Gastrocnemius medialis (tissue), 4 donors: ENCODE results near the gene GLB1L. TPM values are rescaled to one million over a fixed set of nuclear protein-coding genes. Genes with fewer than 3 reads are reported as not detected.

Experiments
- ATAC-seq, 2 donors: fragments of 150-250 bp; one replicate each; pipeline ENCODE4 v1.9.1; 2016
- DNase-seq, 2 donors: peaks; one replicate each; pipeline ENCODE4 v3.0.0-alpha.2; 2019
- H3K27ac ChIP-seq, 4 donors: fragments of 200-600 bp; sonication (generic); 1 replicate in 1 of 4; 2 replicates in 3 of 4; pipeline ENCODE4 v1.5.1; 2016 to 2018; ENCODE audit warnings: mild to moderate bottlenecking in 2 of 4, moderate library complexity in 1 of 4
- H3K27me3 ChIP-seq, 3 donors: fragments of 200-600 bp; sonication (generic) in 2 of 3; 1 replicate in 1 of 3; 2 replicates in 2 of 3; pipeline versions ENCODE4 v1.5.1 to v1.6.0; 2016 to 2019; ENCODE audit warnings: mild to moderate bottlenecking in 1 of 3, moderate library complexity in 1 of 3
- H3K36me3 ChIP-seq, 2 donors: fragments of 200-600 bp; sonication (generic) in 1 of 2; one replicate each; pipeline ENCODE4 v1.5.1; 2017 to 2018
- H3K4me1 ChIP-seq, 2 donors: fragments of 200-600 bp; sonication (generic) in 1 of 2; one replicate each; pipeline ENCODE4 v1.5.1; 2016 to 2017; ENCODE audit warnings: mild to moderate bottlenecking in 2 of 2
- H3K4me3 ChIP-seq, 4 donors: fragments of 200-600 bp; sonication (generic) in 3 of 4; 1 replicate in 1 of 4; 2 replicates in 3 of 4; pipeline ENCODE4 v1.5.1; 2016 to 2019; ENCODE audit warnings: mild to moderate bottlenecking in 2 of 4
- H3K9me3 ChIP-seq, 3 donors: fragments of 200-600 bp; sonication (generic) in 2 of 3; 1 replicate in 1 of 3; 2 replicates in 2 of 3; pipeline ENCODE4 v1.5.1; 2016 to 2019
- POLR2A ChIP-seq, 2 donors: fragments of 450-650 bp; IDR thresholded peaks; one replicate each; pipeline ENCODE4 v1.6.1; 2017; ENCODE audit warnings: antibody characterized with exemption in 2 of 2, mild to moderate bottlenecking in 2 of 2, moderate library complexity in 2 of 2
- in situ Hi-C, 4 donors: fragments of 200-750 bp; cut with MboI; loops; one replicate each; pipeline versions ENCODE4 v1.15.0 to v1.8.0; 2017; ENCODE audit warnings: low sequenced_read_pairs in 4 of 4
- intact Hi-C: fragments of 100-400 bp; cut with DNase I; formaldehyde crosslinking; loops from one replicate; pipeline ENCODE4 v1.15.1; 2023; ENCODE audit warnings: low total_unique reads
- total RNA-seq, 4 donors: library from RNA; depleted of rRNA; stranded (reverse); fragments of >200 nt; gene quantifications; one replicate each; pipeline versions ENCODE4 v1.1.0 to v1.2.3, GENCODE V29; 2016
- TF ChIP-seq, protein P1 (sequence below), 5 experiments: fragments of 450-650 bp in 3 of 5; fragments of 200-600 bp in 2 of 5; sonication (generic) in 2 of 5; IDR thresholded peaks in 4 of 5; conservative IDR thresholded peaks in 1 of 5; 1 replicate in 4 of 5; 2 replicates in 1 of 5; pipeline ENCODE4 v1.5.1; 2016 to 2019; ENCODE audit warnings: antibody characterized with exemption in 5 of 5, mild to moderate bottlenecking in 3 of 5, moderate library complexity in 3 of 5

GLB1L gene
- total RNA-seq, 4 donors from 2014 or later, result 1.0 to 3.6 (median 1.3) TPM

DNA sequence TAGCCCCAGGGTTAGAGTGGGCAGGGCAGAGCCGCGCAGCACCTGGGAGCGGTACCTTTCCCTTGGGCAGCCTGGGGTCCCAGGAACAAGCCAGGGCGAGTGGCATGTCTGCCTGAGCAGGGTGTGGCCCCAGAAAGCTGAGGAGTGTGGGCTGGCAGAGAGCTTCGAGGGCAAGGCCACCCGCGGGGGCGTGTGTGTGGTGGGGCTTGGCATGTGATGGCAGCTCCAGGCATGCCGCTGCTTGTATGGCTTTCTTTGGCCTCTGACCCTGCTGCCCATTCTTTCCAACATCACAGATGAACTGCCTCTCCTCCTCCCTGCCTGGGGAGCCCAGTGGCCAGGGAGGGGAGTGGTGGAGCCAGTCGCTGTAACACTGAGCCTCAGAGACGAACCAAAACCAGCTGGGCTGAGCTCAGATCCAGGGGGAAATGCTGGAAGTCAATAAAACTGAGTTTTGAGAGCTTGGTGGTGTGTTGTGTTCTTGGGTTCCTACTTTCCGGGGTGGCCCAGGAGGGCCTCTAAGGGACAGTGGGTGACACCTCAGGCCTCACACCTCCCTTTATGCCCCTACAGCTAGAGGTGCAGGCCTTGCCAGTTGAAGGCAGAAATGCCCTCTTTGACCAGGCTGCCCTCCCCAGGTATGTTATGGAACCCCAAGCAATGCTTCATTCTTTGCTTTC, 41.3 kb upstream of the GLB1L start:
- H3K9me3 ChIP-seq, result no peaks in the 10 kb centered on the region
- in situ Hi-C loops, result loop anchor here in 2 of 4 donors (25.0 kb wide), 2 partner anchors 124 to 251 kb away; partner anchors contain the start of genes CHPF (in 1 of the 2), NHEJ1 (in 1 of the 2), SLC23A3 (in 1 of the 2) and TMEM198 (in 1 of the 2)
- TF ChIP-seq, protein P1, sequence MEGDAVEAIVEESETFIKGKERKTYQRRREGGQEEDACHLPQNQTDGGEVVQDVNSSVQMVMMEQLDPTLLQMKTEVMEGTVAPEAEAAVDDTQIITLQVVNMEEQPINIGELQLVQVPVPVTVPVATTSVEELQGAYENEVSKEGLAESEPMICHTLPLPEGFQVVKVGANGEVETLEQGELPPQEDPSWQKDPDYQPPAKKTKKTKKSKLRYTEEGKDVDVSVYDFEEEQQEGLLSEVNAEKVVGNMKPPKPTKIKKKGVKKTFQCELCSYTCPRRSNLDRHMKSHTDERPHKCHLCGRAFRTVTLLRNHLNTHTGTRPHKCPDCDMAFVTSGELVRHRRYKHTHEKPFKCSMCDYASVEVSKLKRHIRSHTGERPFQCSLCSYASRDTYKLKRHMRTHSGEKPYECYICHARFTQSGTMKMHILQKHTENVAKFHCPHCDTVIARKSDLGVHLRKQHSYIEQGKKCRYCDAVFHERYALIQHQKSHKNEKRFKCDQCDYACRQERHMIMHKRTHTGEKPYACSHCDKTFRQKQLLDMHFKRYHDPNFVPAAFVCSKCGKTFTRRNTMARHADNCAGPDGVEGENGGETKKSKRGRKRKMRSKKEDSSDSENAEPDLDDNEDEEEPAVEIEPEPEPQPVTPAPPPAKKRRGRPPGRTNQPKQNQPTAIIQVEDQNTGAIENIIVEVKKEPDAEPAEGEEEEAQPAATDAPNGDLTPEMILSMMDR (IDR thresholded peaks at IDR 0.05 in 4 of 5, conservative IDR thresholded peaks at IDR 0.05 in 1 of 5), result no peak
- TF ChIP-seq POLR2A (IDR thresholded peaks at IDR 0.05), result no peak
- H3K36me3 ChIP-seq, result peaks cover 3 to 38% of the 10 kb centered on the region in 2 donors
- no peaks in the 10 kb centered on the region for H3K4me1 ChIP-seq
- no peak for DNase-seq
- peak overlapping the region in 2 of 4 donors; percentile 33 to 45 for H3K27ac ChIP-seq
- intact Hi-C loops, result no loop called here
- H3K27me3 ChIP-seq, result no peaks in the 10 kb centered on the region
- H3K4me3 ChIP-seq, result no peak overlapping the region
- no peak for ATAC-seq

DNA sequence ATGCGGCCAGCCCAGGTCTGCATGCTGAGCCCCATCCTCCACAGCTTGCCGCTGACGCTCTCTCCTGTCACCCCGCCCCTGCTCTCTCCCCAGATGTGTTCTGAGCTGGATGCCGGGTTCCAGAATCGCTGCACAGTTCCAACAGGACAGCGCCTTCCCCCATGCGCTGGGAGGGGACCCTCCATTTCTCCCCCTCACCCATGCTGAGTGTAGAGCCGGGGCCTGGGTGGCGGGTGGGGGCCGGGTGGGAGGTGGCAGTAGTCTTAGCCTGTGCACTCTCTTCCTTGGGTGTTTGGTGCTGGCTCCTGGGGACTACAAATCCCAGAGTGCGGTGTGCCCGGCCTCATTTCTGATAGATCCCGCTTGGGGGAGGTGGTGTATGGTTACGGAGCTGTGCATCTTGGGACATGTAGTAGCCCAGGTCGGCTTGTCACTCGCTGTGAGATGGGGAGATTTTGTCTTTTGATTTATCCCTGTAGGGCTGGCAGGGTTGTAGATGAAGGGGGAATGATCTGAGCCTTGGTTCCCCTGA, 40.7 kb upstream of the GLB1L start:
- peak; percentile 50 to 74 for ATAC-seq
- DNase-seq, result peak; percentile 35 to 52
- Histone ChIP-seq H3K36me3 (peaks cover 3 to 42% of the 10 kb centered on the region in 2 donors), H3K27me3 (no peaks in the 10 kb centered on the region), H3K4me3 (no peak overlapping the region), H3K27ac (peak overlapping the region in 3 of 4 donors; percentile 15 to 45 (median 33)), H3K9me3 (no peaks in the 10 kb centered on the region), H3K4me1 (no peaks in the 10 kb centered on the region)
- TF ChIP-seq POLR2A (IDR thresholded peaks at IDR 0.05), result no peak
- TF ChIP-seq, protein P1 (IDR thresholded peaks at IDR 0.05 in 4 of 5, conservative IDR thresholded peaks at IDR 0.05 in 1 of 5), result no peak
- intact Hi-C loops, result no loop called here
- in situ Hi-C loops, result loop anchor here in 2 of 4 donors (25.0 kb wide), 2 partner anchors 124 to 251 kb away; partner anchors contain the start of genes CHPF (in 1 of the 2), NHEJ1 (in 1 of the 2), SLC23A3 (in 1 of the 2) and TMEM198 (in 1 of the 2)

DNA sequence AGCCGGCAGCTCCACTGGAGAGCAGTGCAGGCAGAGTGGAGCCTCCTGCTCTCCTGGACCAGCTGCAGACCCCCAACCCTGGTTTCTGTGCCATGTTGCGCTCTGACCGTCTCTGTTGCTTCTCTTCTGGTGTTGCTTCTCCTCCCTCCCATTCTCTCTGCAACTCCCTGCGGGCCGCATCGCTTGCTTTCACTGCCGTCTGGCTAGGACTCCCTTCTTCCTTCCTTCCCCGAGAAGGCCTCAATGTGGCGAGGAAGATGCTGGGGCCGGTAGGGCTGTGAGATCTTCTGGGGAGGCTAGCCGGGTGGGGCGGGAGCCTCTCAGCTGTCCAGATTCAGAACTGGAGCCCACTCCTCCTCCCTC, 40.1 kb upstream of the GLB1L start:
- in situ Hi-C loops, result loop anchor here in 2 of 4 donors (25.0 kb wide), 2 partner anchors 123 to 252 kb away; partner anchors contain the start of genes CHPF (in 1 of the 2), NHEJ1 (in 1 of the 2), SLC23A3 (in 1 of the 2) and TMEM198 (in 1 of the 2)
- no peaks in the 10 kb centered on the region for H3K27me3 ChIP-seq
- H3K9me3 ChIP-seq, result no peaks in the 10 kb centered on the region
- TF ChIP-seq, protein P1 (IDR thresholded peaks at IDR 0.05 in 4 of 5, conservative IDR thresholded peaks at IDR 0.05 in 1 of 5), result no peak
- TF ChIP-seq POLR2A (IDR thresholded peaks at IDR 0.05), result no peak
- peak overlapping the region in 1 of 4 donors; percentile 29 for H3K27ac ChIP-seq
- intact Hi-C loops, result no loop called here
- no peak overlapping the region for H3K4me3 ChIP-seq
- peaks cover under 1 to 1% of the 10 kb centered on the region in 2 donors for H3K4me1 ChIP-seq
- H3K36me3 ChIP-seq, result peaks cover 3 to 48% of the 10 kb centered on the region in 2 donors
- ATAC-seq, result no peak
- DNase-seq, result no peak

DNA sequence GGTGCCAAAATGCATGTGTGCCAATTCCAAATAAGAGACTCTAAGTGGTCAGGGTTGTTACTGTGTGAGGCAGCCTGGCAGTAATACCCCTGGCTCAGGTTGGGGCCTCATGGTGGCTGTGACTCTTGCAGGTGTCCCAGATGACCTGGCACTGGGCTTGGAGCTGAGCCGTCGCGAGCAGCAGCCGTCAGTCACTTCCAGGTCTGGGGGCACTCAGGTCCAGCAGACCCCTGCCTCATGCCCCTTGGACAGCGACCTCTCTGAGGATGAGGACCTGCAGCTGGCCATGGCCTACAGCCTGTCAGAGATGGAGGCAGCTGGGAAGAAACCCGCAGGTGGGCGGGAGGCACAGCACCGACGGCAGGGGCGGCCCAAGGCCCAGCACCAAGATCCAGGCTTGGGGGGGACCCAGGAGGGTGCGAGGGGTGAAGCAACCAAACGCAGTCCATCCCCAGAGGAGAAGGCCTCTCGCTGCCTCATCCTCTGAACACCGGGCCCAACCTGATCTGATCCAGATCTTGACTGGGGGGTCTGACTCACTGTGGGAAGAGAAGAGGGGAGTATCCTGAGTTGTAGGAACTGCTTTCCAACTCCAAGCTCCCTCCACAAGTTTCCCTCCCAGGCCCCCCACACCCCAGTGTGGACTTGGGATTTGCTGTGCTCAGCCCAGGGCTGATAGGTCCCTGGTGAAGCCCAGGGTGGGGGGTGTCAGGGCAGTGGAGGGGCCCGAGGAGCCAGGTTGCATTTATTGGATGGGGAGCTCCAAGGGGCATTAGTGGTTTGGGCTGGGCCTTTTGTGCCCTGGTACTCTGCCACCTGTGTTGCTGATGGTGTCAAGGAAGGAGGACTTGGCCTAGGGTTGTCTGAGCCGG, 39.5 kb upstream of the GLB1L start:
- H3K4me1 ChIP-seq, result peaks cover 7% of the 10 kb centered on the region in 2 donors
- no peaks in the 10 kb centered on the region for H3K9me3 ChIP-seq
- intact Hi-C loops, result no loop called here
- no peak for ATAC-seq
- in situ Hi-C loops, result loop anchor here in 2 of 4 donors (25.0 kb wide), 2 partner anchors 122 to 253 kb away; partner anchors contain the start of genes CHPF (in 1 of the 2), NHEJ1 (in 1 of the 2), SLC23A3 (in 1 of the 2) and TMEM198 (in 1 of the 2)
- no peak overlapping the region for H3K4me3 ChIP-seq
- DNase-seq, result no peak
- H3K27me3 ChIP-seq, result no peaks in the 10 kb centered on the region
- no peak overlapping the region for H3K27ac ChIP-seq
- TF ChIP-seq, protein P1 (IDR thresholded peaks at IDR 0.05 in 4 of 5, conservative IDR thresholded peaks at IDR 0.05 in 1 of 5), result no peak
- TF ChIP-seq POLR2A (IDR thresholded peaks at IDR 0.05), result no peak
- peaks cover 3 to 48% of the 10 kb centered on the region in 2 donors for H3K36me3 ChIP-seq
